Stomach (tissue), 9 donors: ENCODE results near the gene GPR87. TPM values are rescaled to one million over a fixed set of nuclear protein-coding genes. Genes with fewer than 3 reads are reported as not detected.

ENCODE experiments used
- DNase-seq, 2 donors: peaks; one replicate each; pipeline versions ENCODE4 v3.0.0 to v3.0.0-alpha.2; 2013 to 2019
- H3K27ac ChIP-seq, 5 donors: fragments of 200-600 bp in 4 of 5; sonication (generic) in 4 of 5; one replicate each; pipeline ENCODE4 v1.5.1; 2013 to 2019; ENCODE audit warnings: mild to moderate bottlenecking in 1 of 5, moderate library complexity in 1 of 5
- H3K27me3 ChIP-seq, 3 donors: fragments of 200-600 bp; sonication (generic); one replicate each; pipeline ENCODE4 v1.5.1; 2017 to 2019; ENCODE audit warnings: mixed run types in 1 of 3
- H3K36me3 ChIP-seq, 4 donors: fragments of 200-600 bp; sonication (generic); 1 replicate in 3 of 4; 2 replicates in 1 of 4; pipeline ENCODE4 v1.5.1; 2016 to 2019
- H3K4me1 ChIP-seq, 4 donors: fragments of 200-600 bp; sonication (generic); one replicate each; pipeline ENCODE4 v1.5.1; 2016 to 2019
- H3K4me3 ChIP-seq, 4 donors: fragments of 200-600 bp; sonication (generic) in 3 of 4; one replicate each; pipeline ENCODE4 v1.5.1; 2016 to 2019; ENCODE audit warnings: mild to moderate bottlenecking in 1 of 4
- H3K9me3 ChIP-seq, 4 donors: fragments of 200-600 bp; sonication (generic); one replicate each; pipeline ENCODE4 v1.5.1; 2016 to 2019
- EP300 ChIP-seq: sonication (generic); formaldehyde crosslinking; IDR thresholded peaks from one replicate; pipeline ENCODE4 v1.6.1; 2017; ENCODE audit warnings: antibody characterized with exemption
- POLR2A ChIP-seq, 4 donors: fragments of 450-650 bp; IDR thresholded peaks; one replicate each; pipeline ENCODE4 v1.6.1; 2016; ENCODE audit warnings: antibody characterized with exemption in 4 of 4, control low read depth in 2 of 4, mild to moderate bottlenecking in 1 of 4, moderate library complexity in 1 of 4
- POLR2AphosphoS5 ChIP-seq, 3 donors: sonication (generic); formaldehyde crosslinking; IDR thresholded peaks; one replicate each; pipeline ENCODE4 v1.6.1; 2016; ENCODE audit warnings: antibody characterized with exemption in 3 of 3
- WGBS, 5 donors: extraction: QIAGEN DNeasy Blood & Tissue Kit in 3 of 5; methylation state at CpG; one replicate each; pipeline versions ENCODE4 v1.1.5 to v1.1.7; 2013 to 2018; 5-methylcytosine and 5-hydroxymethylcytosine counted together
- intact Hi-C: fragments of 100-400 bp; cut with DNase I; formaldehyde crosslinking; loops from one replicate; pipeline ENCODE4 v1.15.1; 2023; ENCODE audit warnings: low total_unique reads
- polyA plus RNA-seq, 3 donors: library from polyadenylated mRNA; stranded (reverse); fragments of 200-250 nt; gene quantifications; one replicate each; pipeline ENCODE4 v1.2.3, GENCODE V29; 2013
- total RNA-seq, 5 donors: library from RNA; depleted of rRNA; stranded (reverse); fragments of >200 nt; gene quantifications; one replicate each; pipeline versions ENCODE4 v1.1.0 to v1.2.3, GENCODE V29; 2014 to 2016
- TF ChIP-seq, protein P1 (sequence below), 7 experiments: fragments of 450-650 bp in 4 of 7; fragments of 200-600 bp in 3 of 7; sonication (generic) in 3 of 7; IDR thresholded peaks; one replicate each; pipeline ENCODE4 v1.5.1; 2016 to 2019; ENCODE audit warnings: antibody characterized with exemption in 7 of 7, control low read depth in 2 of 7, mild to moderate bottlenecking in 1 of 7
- donor health status: healthy with polysubstance abuse.
- donor health status: Bipolar disorder and iron deficiency.
- donor health status: healthy.

GPR87 gene
- total and polyA plus RNA-seq, 8 donors = 0.37 to 32.3 TPM; not detected in 6

DNA sequence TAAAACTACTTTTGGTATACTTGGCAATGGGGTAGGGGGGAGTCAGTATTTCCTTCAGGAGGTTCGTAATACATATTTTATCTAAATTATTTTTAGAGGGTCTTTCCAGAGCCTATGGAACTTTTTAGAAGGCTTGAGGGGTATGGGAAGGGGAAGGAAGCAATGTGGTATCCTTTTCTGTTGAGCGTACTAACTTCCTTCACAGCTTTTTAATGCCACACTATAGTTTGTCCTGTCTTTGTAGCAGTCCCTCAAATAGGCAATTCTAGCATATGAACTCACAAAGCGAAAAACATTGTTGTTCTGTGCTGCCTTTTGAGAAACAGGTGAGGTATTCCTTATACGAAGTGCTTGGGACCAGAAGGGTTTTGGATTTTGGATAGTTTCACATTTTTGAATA lies 35.0 kb upstream of the GPR87 start:
- TF ChIP-seq EP300 (no peak), POLR2AphosphoS5 (IDR thresholded peaks at IDR 0.05) (no peak), POLR2A (IDR thresholded peaks at IDR 0.05) (no peak)
- TF ChIP-seq, protein P1, sequence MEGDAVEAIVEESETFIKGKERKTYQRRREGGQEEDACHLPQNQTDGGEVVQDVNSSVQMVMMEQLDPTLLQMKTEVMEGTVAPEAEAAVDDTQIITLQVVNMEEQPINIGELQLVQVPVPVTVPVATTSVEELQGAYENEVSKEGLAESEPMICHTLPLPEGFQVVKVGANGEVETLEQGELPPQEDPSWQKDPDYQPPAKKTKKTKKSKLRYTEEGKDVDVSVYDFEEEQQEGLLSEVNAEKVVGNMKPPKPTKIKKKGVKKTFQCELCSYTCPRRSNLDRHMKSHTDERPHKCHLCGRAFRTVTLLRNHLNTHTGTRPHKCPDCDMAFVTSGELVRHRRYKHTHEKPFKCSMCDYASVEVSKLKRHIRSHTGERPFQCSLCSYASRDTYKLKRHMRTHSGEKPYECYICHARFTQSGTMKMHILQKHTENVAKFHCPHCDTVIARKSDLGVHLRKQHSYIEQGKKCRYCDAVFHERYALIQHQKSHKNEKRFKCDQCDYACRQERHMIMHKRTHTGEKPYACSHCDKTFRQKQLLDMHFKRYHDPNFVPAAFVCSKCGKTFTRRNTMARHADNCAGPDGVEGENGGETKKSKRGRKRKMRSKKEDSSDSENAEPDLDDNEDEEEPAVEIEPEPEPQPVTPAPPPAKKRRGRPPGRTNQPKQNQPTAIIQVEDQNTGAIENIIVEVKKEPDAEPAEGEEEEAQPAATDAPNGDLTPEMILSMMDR (IDR thresholded peaks at IDR 0.05) = no peak
- no peaks in the 10 kb centered on the region for H3K27me3 ChIP-seq
- 75 to 93% (median 84%) methylated on average over 4 of the region's 4 CpGs for WGBS, 5 donors
- H3K4me1 ChIP-seq = peaks cover 0 to under 1% (median 0%) of the 10 kb centered on the region in 4 donors
- intact Hi-C loops = no loop called here
- no peak overlapping the region for H3K4me3 ChIP-seq
- no peaks in the 10 kb centered on the region for H3K9me3 ChIP-seq
- H3K27ac ChIP-seq = peak overlapping the region in 2 of 5 donors; percentile 20 to 51
- no peaks in the 10 kb centered on the region for H3K36me3 ChIP-seq
- no peak for DNase-seq

GRCh38 chr3:151351219-151351618 lies 34.6 kb upstream of the GPR87 start:
- H3K4me3 ChIP-seq = no peak overlapping the region
- DNase-seq = no peak
- no peaks in the 10 kb centered on the region for H3K27me3 ChIP-seq
- no peaks in the 10 kb centered on the region for H3K9me3 ChIP-seq
- TF ChIP-seq POLR2A (IDR thresholded peaks at IDR 0.05) = no peak
- no peak for TF ChIP-seq EP300
- TF ChIP-seq, protein P1 (IDR thresholded peaks at IDR 0.05) = no peak
- TF ChIP-seq POLR2AphosphoS5 (IDR thresholded peaks at IDR 0.05) = no peak
- intact Hi-C loops = no loop called here
- WGBS, 5 donors = 88 to 100% (median 93%) methylated on average over 1 of the region's 1 CpG
- H3K36me3 ChIP-seq = no peaks in the 10 kb centered on the region
- H3K27ac ChIP-seq = peak overlapping the region in 2 of 5 donors; percentile 20 to 51
- H3K4me1 ChIP-seq = no peaks in the 10 kb centered on the region

GRCh38 chr3:151350656-151351055 lies 34.0 kb upstream of the GPR87 start:
- DNase-seq = no peak
- 52 to 71% (median 64%) methylated on average over 1 of the region's 1 CpG for WGBS, 5 donors
- intact Hi-C loops = no loop called here
- no peaks in the 10 kb centered on the region for H3K9me3 ChIP-seq
- H3K27me3 ChIP-seq = no peaks in the 10 kb centered on the region
- TF ChIP-seq POLR2A (IDR thresholded peaks at IDR 0.05) (no peak), EP300 (no peak), POLR2AphosphoS5 (IDR thresholded peaks at IDR 0.05) (no peak)
- TF ChIP-seq, protein P1 (IDR thresholded peaks at IDR 0.05) = no peak
- H3K4me3 ChIP-seq = no peak overlapping the region
- H3K4me1 ChIP-seq = peaks cover 0 to 5% (median 0%) of the 10 kb centered on the region in 4 donors
- H3K27ac ChIP-seq = peak overlapping the region in 1 of 5 donors; percentile 51
- no peaks in the 10 kb centered on the region for H3K36me3 ChIP-seq

GRCh38 chr3:151347432-151347831 lies 30.8 kb upstream of the GPR87 start:
- DNase-seq = peak in 1 of 2 donors; percentile 18
- WGBS, 5 donors = 75 to 80% (median 78%) methylated on average over 6 of the region's 6 CpGs
- TF ChIP-seq POLR2AphosphoS5 (IDR thresholded peaks at IDR 0.05) (no peak), EP300 (no peak), POLR2A (IDR thresholded peaks at IDR 0.05) (no peak)
- TF ChIP-seq, protein P1 (IDR thresholded peaks at IDR 0.05) = no peak

More at GRCh38 chr3:151347432-151347831, 30.8 kb upstream of the GPR87 start:
- intact Hi-C loops = no loop called here
- Histone ChIP-seq H3K27ac (peak overlapping the region in 2 of 5 donors; percentile 47 to 72), H3K9me3 (no peaks in the 10 kb centered on the region), H3K4me3 (no peak overlapping the region), H3K36me3 (no peaks in the 10 kb centered on the region), H3K4me1 (peaks cover 0 to 7% (median 0%) of the 10 kb centered on the region in 4 donors), H3K27me3 (no peaks in the 10 kb centered on the region)
